ENCODE results near the gene MYLK. TPM values are rescaled to one million over a fixed set of nuclear protein-coding genes. Genes with fewer than 3 reads are reported as not detected.

MYLK gene
- total RNA-seq, 1 donor from 2014 or later: 722 TPM

DNA sequence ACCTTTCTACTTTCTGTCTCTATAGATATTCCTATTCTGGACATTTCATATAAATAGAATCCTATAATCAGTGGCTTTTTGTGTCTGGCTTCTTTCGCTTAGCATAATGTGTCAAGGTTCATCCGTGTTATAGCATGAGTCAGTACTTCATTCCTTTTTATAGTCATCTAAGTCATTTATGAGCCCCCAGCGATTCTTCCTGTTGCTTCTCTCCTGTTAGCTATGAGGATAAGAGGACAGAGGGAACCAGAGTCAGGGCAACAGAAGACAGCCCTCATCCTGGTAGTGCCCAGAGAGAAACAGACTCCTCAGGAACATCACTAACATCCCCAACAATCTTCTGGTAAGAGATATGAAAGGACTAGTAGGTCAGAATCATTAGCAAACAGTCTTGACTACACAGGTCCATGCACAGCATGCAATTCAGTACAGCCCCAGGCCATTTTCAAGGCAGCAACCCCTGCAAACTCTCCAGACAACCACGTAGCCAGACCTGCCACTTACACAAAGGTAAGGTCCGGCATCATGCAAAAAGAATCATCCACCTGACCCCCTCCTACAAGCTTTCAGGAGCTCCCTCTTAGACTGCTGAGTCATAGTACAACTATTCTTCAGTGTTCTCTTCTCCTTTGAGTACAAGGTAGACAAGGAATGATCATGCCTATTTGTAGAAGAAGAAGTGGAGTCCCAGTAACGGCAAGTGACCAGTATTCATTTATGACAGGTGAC is 91.5 kb downstream of the MYLK start:
- DNase-seq (ENCODE audit: low read depth): peak; percentile 75

GRCh38 chr3:123791898-123792297 is 92.2 kb downstream of the MYLK start:
- no peak for DNase-seq (ENCODE audit: low read depth)

DNA sequence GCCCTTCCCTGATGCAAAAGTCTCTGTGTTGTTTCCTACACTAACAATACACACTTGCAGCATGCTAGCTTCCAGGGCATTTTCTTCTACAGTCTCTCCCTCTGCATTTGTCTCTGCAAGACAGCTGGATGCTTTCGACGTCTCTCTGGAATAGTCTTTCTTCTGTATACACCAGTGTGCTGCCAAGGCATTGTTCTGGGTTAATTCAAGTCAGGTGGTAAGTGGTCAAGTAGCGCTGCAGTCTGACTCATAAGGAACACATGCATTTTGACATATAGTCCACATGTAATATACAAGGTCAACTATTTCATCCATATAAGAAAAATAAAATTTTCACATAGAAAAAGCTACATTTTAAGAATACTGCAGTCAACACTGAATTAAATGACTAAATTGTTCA is 92.7 kb downstream of the MYLK start:
- no peak for DNase-seq (ENCODE audit: low read depth)

- DNase-seq (ENCODE audit: low read depth): no peak
These were observed 93.1 kb downstream of the MYLK start for GRCh38 chr3:123791073-123791370.

- DNase-seq (ENCODE audit: low read depth): no peak
These were observed 93.7 kb downstream of the MYLK start for GRCh38 chr3:123790254-123791072.

GRCh38 chr3:123789760-123790159 is 94.4 kb downstream of the MYLK start:
- DNase-seq (ENCODE audit: low read depth): no peak

GRCh38 chr3:123789160-123789559 is 95.0 kb downstream of the MYLK start:
- no peak for DNase-seq (ENCODE audit: low read depth)

DNA sequence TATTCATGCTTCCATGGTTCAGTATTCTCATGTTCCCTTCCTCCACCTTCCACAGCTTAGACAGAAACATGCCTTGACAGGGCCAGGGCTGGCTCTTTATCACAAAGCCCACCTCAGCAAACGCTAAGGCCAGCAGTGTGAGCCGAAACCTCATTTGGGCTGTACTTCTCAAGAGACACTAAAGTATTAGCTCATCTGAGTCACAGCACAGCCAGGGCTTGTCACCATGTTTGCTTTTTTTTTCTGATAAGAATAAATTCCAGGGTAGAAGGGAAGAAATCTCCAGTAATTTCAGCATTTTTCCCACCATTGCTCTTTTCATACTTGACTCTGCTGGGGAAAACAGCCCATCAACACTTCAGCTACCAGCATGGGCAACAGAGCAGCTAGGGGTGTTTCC is 95.4 kb downstream of the MYLK start:
- DNase-seq (ENCODE audit: low read depth): no peak

- no peak for DNase-seq (ENCODE audit: low read depth)
These were observed 97.0 kb downstream of the MYLK start for GRCh38 chr3:123787133-123787532.

- no peak for DNase-seq (ENCODE audit: low read depth)
These were observed 98.5 kb downstream of the MYLK start for GRCh38 chr3:123785602-123786001.

DNA sequence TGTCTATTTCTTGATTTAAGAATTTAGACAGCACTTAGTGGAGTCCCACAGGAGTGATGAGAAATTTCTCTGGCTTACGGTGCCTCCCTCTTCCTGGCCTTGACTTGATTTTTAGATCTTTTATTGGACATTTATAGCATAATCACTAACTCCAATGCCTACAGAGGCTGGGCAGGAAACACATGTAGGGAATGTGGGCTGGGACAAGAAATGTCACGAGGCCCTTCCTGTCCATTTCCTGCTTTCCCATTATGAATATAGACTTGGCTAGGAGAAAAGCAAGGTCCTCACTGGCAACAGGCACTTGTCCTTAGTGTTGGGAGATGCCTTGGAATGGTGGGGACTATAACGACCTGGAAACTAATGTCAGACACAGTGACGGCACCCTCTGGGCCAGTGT is 100.3 kb downstream of the MYLK start:
- no peak for DNase-seq (ENCODE audit: low read depth)

- DNase-seq (ENCODE audit: low read depth): no peak
These were observed 101.0 kb downstream of the MYLK start for GRCh38 chr3:123783050-123783689.

DNA sequence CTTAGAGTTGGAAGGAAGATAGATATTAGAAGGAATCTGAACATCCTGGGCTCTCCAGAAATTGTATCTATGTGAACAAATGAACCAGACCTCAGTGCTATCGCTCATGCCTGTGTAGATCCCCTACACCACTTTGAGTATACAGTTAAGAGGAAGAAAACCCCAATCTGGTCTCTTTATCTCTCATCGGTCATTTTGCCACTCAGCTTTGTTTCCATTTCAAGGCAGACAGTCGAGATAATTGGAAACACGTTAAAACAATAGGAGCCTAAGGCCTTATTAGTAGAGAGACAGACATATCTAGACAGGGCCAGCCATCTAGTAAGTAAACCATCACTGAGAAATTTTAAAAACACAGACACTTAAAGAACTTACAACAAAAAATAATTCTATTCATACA is 101.6 kb downstream of the MYLK start:
- DNase-seq (ENCODE audit: low read depth): no peak

GRCh38 chr3:123781571-123782275 is 102.4 kb downstream of the MYLK start:
- DNase-seq (ENCODE audit: low read depth): no peak

- no peak for DNase-seq (ENCODE audit: low read depth)
These were observed 103.0 kb downstream of the MYLK start for GRCh38 chr3:123781138-123781537.

DNA sequence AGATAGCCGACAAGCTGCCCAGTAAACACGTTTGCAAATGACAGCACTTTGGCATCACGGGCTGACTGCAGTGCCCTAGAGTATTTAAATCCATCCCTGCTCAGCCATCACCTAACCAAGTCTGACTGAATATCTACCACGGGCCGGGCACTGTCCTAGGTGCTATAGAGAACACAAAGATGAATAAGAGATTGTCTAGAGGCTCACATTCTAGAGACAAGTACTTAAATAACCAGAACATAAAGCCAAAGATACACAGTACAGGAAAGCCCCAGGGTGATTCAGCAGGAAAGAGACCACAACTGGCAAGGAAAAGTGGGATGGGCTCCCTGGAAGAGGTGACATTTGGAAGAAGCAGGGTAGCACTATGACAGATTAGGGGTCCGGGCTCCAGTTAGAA is 103.5 kb downstream of the MYLK start:
- DNase-seq (ENCODE audit: low read depth): peak; percentile 36

GRCh38 chr3:123779655-123780231 is 104.4 kb downstream of the MYLK start:
- no peak for DNase-seq (ENCODE audit: low read depth)

GRCh38 chr3:123778991-123779622 is 105.0 kb downstream of the MYLK start:
- DNase-seq (ENCODE audit: low read depth): no peak

GRCh38 chr3:123778525-123778924 is 105.6 kb downstream of the MYLK start:
- no peak for DNase-seq (ENCODE audit: low read depth)

GRCh38 chr3:123776071-123776782 is 107.9 kb downstream of the MYLK start:
- no peak for DNase-seq (ENCODE audit: low read depth)

DNA sequence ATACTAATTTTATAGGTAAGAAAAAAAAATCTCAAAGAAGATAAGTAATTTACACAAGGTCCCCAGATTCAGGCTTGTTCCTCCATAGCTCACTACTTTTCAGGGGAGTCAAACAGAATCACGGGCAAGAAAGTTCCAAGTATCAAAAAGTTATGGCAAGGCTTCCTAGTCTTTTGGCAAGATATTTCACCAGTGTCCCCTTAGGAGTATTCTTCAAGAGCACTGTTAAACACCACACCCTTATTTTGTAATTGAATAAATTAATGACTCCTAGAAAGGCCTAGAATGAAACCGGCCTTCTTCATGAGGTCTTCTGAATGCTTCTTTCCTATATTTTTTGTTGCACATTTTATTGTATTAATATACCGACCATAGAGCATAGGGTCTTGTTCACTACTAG is 109.7 kb downstream of the MYLK start:
- no peak for DNase-seq (ENCODE audit: low read depth)
